ENCODE data around the gene DTD2. TPM values are rescaled to one million over a fixed set of nuclear protein-coding genes. Genes with fewer than 3 reads are reported as not detected.

Gene DTD2
- total and polyA plus RNA-seq, 9 donors, result 11.1 to 34.1 (median 22.0) TPM

- WGBS, 3 donors, result 48 to 58% (median 54%) methylated on average over 4 of the region's 4 CpGs
- Histone ChIP-seq H3K4me1 (ENCODE audit: insufficient read depth) (no peaks in the 10 kb centered on the region), H3K36me3 (no peaks in the 10 kb centered on the region), H3K4me3 (no peak overlapping the region), H3K27me3 (no peaks in the 10 kb centered on the region), H3K27ac (no peak overlapping the region), H3K9me3 (no peaks in the 10 kb centered on the region)
- TF ChIP-seq POLR2A (IDR thresholded peaks at IDR 0.05), result no peak
- TF ChIP-seq, protein P1, sequence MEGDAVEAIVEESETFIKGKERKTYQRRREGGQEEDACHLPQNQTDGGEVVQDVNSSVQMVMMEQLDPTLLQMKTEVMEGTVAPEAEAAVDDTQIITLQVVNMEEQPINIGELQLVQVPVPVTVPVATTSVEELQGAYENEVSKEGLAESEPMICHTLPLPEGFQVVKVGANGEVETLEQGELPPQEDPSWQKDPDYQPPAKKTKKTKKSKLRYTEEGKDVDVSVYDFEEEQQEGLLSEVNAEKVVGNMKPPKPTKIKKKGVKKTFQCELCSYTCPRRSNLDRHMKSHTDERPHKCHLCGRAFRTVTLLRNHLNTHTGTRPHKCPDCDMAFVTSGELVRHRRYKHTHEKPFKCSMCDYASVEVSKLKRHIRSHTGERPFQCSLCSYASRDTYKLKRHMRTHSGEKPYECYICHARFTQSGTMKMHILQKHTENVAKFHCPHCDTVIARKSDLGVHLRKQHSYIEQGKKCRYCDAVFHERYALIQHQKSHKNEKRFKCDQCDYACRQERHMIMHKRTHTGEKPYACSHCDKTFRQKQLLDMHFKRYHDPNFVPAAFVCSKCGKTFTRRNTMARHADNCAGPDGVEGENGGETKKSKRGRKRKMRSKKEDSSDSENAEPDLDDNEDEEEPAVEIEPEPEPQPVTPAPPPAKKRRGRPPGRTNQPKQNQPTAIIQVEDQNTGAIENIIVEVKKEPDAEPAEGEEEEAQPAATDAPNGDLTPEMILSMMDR (IDR thresholded peaks at IDR 0.05), result no peak
- no peak for TF ChIP-seq EP300 (IDR thresholded peaks at IDR 0.05)
- intact Hi-C loops (cut with DNase I), result no loop called here
- DNase-seq, result no peak
Measured at GRCh38 chr14:31480156-31480555, 22.9 kb upstream of the DTD2 start.

DNA sequence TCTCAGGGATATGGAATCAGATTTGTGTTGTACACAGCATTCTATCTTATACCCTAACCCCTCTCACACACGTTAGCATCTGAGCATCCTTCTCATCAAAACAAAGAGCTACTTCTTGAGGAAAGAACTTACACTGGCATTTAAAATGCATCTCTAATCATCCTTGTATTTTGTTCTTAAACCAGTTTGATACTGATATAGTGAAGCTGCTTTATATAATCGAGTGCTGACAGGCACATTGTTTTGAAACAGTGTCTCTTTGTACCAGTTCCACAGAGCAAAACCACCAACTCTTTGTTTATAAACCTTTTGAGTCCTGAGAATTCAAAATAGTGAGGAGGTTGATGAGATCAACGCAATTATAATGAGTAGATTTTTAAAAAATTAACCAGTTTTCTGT lies 21.7 kb upstream of the DTD2 start:
- intact Hi-C loops (cut with DNase I), result no loop called here

GRCh38 chr14:31477248-31477647 lies 19.9 kb upstream of the DTD2 start:
- Histone ChIP-seq H3K9me3 (no peaks in the 10 kb centered on the region), H3K4me3 (no peak overlapping the region), H3K36me3 (no peaks in the 10 kb centered on the region), H3K27me3 (no peaks in the 10 kb centered on the region), H3K27ac (no peak overlapping the region), H3K4me1 (ENCODE audit: insufficient read depth) (no peaks in the 10 kb centered on the region)
- 80 to 90% (median 87%) methylated on average over 6 of the region's 6 CpGs for WGBS, 3 donors
- intact Hi-C loops (cut with DNase I), result no loop called here
- TF ChIP-seq EP300 (IDR thresholded peaks at IDR 0.05) (no peak), POLR2A (IDR thresholded peaks at IDR 0.05) (no peak)
- TF ChIP-seq, protein P1 (IDR thresholded peaks at IDR 0.05), result no peak
- no peak for DNase-seq

More for the DNA sequence above, 21.7 kb upstream of the DTD2 start:
- 16 to 38% (median 22%) methylated on average over 3 of the region's 3 CpGs for WGBS, 3 donors
- Histone ChIP-seq H3K27ac (no peak overlapping the region), H3K9me3 (no peaks in the 10 kb centered on the region), H3K27me3 (no peaks in the 10 kb centered on the region), H3K4me1 (ENCODE audit: insufficient read depth) (no peaks in the 10 kb centered on the region), H3K4me3 (no peak overlapping the region), H3K36me3 (no peaks in the 10 kb centered on the region)
- no peak for DNase-seq
- no peak for TF ChIP-seq EP300 (IDR thresholded peaks at IDR 0.05)
- TF ChIP-seq, protein P1 (IDR thresholded peaks at IDR 0.05), result no peak
- no peak for TF ChIP-seq POLR2A (IDR thresholded peaks at IDR 0.05)

DNA sequence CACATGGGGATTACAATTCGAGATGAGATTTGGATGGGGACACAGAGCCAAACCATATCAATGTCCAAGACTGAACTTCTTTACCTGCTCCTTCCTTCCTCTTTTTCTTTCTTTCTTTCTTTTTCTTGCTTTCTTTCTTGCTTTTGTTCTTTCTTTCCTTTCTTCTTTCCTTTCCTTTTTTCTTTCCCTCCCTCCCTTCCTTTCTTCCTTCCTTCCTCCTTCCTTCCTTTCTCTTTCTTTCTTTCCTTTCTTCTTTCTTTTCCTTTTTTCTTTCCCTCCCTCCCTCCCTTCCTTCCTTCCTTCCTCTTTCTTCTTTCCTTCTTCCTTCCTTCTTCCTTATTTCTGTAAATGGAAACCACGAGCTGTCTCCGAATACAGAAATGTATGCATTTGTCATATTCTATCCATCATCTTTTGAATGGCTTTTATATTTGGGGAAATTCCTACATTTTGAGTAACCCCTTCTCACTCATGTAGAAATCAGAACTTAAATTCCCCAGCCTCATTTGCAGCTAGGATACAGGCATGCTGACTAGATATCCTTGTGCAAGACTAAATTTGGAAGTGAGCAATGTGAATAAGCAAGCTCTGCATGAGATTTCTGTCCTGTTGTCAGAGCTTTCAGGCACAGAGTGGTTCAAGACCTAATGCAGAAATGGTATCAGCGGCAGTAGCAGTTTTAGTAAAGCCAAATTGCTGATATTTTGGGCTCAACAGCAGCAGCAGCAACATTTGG lies 19.0 kb upstream of the DTD2 start:
- H3K4me1 ChIP-seq (ENCODE audit: insufficient read depth), result no peaks in the 10 kb centered on the region

More for the DNA sequence above, 19.0 kb upstream of the DTD2 start:
- DNase-seq, result no peak
- H3K27ac ChIP-seq, result no peak overlapping the region
- no peaks in the 10 kb centered on the region for H3K36me3 ChIP-seq
- intact Hi-C loops (cut with DNase I), result no loop called here
- H3K9me3 ChIP-seq, result no peaks in the 10 kb centered on the region
- 82 to 88% (median 83%) methylated on average over 4 of the region's 4 CpGs for WGBS, 3 donors
- TF ChIP-seq POLR2A (IDR thresholded peaks at IDR 0.05), result no peak
- TF ChIP-seq, protein P1 (IDR thresholded peaks at IDR 0.05), result no peak
- TF ChIP-seq EP300 (IDR thresholded peaks at IDR 0.05), result no peak
- H3K4me3 ChIP-seq, result no peak overlapping the region
- H3K27me3 ChIP-seq, result no peaks in the 10 kb centered on the region

Data from ovary (tissue), 9 donors.